GM18517 (cell line): ENCODE data around the gene ZDHHC14.
"Not testable (repeated sequence)": the region's sequence is repeated elsewhere in the genome, so short reads cannot be mapped to it uniquely, and the experiment has no call there.

ENCODE experiments used
- ATAC-seq: cut with Tn5 transposase; IDR thresholded peaks from one replicate; pipeline ENCODE4 v1.9.1; 2021; ENCODE audit warnings: mild to moderate bottlenecking, moderate library complexity; ENCODE audit not compliant: unreplicated experiment

Gene ZDHHC14

DNA sequence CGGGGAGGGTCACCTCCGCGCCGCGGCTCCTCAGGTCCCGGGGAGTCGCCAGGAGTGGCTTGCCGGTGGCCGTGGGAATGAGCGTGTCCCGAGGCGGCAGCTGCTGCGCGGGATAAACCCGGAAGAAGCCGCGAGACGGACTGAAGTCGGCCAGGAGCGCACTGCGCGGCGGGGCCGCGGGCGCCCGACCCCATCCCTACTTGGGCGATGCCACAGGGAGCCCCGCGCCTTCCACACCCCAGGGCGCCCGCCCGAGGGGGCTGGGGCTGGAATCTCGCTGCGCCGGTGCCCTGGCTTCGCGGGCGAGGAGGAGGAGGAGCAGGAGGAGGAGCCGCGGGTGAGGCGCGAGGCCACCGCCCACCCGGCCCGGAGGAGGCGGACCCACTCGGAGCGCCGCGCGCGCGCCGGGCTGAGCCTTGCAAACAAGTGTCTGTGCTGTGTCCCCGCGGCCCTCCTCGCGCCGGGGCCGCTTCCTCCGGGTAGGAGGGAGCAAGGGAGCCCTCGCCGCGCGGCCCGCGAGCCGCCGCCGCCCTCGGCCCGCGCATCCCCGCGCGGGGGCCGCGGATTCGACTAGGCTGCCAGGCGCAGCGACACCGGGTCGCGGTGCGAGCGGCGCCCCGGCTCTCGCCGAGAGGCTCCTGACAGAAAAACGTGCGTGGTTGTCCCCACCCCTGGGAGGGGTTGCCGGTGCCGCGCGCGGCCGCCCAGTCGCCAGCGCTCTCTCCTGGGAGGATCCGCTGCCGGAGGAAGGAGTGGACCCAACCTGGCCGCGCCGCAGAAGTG lies at the start of gene ZDHHC14:
TSS of gene ZDHHC14 (plus strand) at position 412 of the 783 bp plus-strand sequence.
- ATAC-seq, result peak; percentile 75

DNA sequence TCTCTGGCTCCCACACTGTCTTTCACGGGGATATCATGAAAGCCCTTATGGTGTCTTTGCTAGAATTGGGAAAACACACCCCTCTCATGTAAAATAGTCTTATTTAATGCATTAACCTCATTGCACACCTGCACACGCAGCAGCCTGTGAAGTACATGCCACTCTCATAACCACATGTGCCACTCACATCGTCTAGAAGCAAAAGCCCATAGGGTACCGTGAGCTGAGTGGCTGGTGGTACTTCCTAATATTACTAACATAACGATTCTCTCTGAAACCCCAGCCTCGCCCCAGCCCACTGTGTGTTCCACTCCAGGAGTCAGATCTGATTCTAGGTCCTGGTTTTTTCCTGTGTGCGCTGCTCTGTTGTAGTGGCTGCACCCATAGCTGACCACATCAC lies 48.2 kb upstream of the ZDHHC14 start:
- no peak for ATAC-seq

DNA sequence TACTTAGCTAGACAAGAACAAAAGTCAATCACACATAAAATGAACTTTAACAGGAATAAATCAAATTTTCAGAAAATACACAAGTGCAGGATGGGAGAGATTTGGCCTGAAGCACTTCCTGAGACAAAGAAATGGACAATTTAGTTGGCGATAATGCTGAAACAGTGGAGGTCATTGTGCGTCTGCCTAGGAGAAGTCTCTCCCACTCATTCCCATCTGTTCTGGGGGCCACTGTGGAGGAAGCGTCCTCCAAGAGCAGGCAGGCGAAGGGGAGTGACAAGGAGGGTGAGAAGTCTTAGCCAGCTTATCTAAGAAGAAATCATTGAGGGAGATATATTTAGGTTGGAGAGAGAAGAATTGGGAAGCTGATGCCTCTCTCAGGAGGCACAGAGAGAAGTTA lies 47.5 kb upstream of the ZDHHC14 start:
- ATAC-seq, result no peak

DNA sequence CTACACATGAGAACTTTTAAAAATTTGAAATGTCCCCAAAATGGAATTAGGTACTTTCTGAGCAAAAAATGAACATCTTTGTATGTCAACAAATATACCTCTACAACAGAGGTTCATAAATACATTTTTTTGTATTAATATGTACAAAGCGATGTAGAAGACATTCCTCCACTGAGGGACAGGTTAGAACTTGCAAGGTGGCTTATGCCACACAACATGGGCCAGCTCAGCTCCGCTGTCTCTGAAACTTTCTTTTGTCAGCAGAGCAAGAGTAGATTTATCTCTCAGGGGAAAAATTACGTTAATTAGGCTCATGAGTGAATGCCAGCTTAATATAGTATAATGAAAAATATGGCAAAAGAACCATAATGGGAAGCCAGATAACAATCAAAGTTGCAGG lies 47.0 kb upstream of the ZDHHC14 start:
- no peak for ATAC-seq

DNA sequence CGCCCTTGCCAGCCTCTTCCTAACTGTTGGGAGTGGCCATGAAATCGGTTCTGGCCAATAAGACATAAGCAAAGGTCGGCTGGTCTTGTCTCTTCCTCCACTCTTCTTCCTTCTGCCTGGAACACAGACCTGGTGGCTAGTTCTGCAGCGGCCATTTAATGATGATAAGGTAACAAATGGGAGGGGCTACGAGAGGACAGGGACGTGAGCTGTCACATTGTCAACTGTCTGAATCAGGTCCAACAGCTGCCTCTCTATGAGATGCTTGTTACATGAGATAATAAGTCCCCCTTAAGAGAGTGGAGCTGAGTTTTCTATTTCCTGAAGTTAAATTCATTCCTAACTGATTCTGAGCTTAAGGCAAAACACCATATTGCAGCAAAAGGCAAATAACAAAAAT lies 45.2 kb upstream of the ZDHHC14 start:
- ATAC-seq, result no peak

GRCh38 chr6:157337276-157337675 lies 43.7 kb upstream of the ZDHHC14 start:
- ATAC-seq, result not testable (repeated sequence)

DNA sequence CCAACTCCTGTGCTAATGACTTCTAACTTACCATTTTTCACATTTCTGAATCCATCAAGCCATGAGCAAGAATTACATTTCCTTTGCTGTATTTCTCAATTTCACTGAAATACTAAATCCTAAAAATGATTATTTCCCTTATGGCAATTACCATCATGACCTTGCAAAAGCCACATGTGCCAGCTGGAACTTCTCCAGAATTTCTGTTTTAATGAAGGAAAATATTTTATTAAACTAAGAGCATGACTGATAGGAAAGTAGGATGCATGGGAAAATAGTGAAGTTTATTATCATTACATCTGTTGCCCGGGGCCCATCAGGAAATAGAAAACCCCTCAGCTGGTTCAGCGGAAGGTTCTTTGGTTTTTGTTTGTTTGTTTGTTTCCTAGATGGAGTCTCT lies 43.2 kb upstream of the ZDHHC14 start:
- ATAC-seq, result no peak

GRCh38 chr6:157339432-157339831 lies 41.6 kb upstream of the ZDHHC14 start:
- no peak for ATAC-seq

DNA sequence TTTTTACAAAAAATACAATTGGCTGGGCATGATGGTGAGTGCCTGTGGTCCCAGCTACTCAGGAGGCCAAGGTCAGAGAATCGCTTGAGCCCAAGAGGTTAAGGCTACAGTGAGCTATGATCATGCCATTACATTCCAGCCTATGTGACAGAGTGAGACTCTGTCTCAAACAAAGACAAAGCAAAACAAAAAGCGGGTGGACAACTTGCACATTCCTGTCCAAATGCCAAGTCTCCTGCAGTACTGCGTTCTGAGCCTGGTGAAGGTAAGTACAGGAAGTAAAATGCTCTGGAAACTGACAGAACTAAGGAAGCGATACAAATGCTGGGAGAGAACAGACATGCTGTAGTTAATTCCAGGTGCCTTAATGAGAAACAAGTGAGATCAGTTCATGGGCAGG lies 37.3 kb upstream of the ZDHHC14 start:
- no peak for ATAC-seq

GRCh38 chr6:157346373-157346772 lies 34.6 kb upstream of the ZDHHC14 start:
- ATAC-seq, result no peak

DNA sequence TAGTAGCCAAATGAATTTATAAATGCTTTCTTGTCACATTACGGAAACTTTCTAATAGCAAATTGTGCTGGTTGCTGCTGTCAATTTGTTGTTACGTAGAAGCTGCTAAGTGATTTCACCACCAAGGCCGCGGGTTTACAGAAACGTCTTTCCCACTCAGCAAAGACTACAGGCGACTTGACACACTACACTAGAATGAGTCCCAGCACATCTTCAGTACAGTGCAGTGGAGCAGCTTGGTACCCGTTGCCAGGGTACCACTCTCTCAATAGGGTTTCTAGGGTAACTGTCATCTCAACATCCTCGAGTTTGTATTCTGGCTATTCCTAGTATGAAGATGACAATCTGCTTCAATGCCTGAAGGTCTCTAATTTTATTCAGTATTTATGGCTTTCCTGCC lies 22.7 kb upstream of the ZDHHC14 start:
- ATAC-seq, result no peak

GRCh38 chr6:157361886-157362285 lies 19.1 kb upstream of the ZDHHC14 start:
- ATAC-seq, result no peak

GRCh38 chr6:157364705-157365104 lies 16.3 kb upstream of the ZDHHC14 start:
- no peak for ATAC-seq

DNA sequence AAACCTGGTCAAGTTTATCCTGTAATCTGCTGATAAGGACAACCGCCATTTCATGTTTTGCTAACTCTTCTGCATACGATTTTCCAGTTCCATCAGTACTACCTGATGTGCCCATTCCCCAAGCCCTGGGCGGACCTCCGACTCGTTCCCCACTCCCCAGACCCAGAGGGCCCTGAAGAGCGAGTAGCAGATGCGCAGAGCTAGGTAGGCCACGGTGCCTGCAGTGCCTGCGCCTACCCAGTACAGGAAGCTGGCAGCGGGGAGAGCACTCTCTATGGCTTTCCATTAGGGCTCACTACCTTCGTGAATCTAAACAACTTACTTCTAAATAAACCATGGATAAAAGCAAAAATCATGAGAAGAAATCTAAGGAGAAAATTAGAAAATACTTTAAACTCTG lies 14.3 kb upstream of the ZDHHC14 start:
- ATAC-seq, result no peak

DNA sequence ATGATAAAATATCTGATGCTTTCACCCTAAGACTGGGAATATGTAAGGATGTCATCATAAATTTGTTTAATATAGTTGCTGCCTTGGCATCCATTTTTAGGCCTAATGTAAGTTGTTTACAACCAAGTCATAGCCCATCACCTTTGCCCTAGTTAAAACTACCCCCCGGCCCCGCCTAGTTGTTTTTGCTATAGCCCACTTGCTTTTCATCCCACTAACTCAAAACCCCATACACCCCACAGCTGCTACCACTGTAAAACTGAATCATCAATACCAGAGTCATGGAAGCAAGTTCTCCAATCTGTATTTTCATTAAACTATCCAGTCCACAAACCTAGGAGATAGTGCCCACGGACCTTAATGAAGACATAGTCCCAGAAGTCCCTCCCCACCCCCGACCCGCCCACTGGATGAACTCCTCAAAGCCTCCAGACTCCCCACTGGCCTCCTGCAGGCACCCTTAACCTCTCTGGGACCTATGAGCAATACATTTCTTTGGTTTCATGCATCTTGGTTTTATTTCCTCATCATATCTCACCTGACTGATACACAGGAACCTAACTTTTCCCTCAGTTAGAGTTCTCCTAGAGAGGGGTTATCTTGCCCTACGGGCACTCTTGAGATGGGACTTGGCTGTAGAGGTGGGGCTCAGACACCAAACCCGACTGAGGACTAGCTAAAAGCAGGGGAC lies 12.5 kb upstream of the ZDHHC14 start:
- no peak for ATAC-seq

DNA sequence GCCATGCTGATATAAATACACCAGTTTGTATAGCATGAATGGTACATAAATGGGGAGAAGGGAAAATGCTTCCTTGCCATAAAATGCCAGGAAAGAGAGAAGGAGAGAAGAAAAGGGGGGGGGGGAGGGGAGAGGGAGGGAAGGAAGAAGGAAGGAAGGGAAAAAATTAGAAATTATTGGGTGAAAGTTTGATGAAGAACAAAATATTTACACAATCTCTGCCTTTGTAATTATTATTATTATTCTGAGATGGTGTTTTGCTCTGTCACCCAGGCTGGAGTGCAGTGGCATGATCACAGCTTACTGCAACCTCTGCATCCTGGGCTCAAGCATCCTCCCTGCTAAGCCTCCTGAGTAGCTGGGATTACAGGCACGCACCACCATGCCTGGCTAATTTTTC lies 10.2 kb upstream of the ZDHHC14 start:
- ATAC-seq, result no peak

GRCh38 chr6:157372501-157373280 lies 8.3 kb upstream of the ZDHHC14 start:
- ATAC-seq, result no peak

GRCh38 chr6:157374889-157375443 lies 6.0 kb upstream of the ZDHHC14 start:
- no peak for ATAC-seq

GRCh38 chr6:157376241-157376640 lies 4.7 kb upstream of the ZDHHC14 start:
- no peak for ATAC-seq

- ATAC-seq, result no peak
Observed at GRCh38 chr6:157376706-157377230, 4.2 kb upstream of the ZDHHC14 start.
